Right lobe of liver (tissue), 4 donors: Measurements from ENCODE around the gene LRP2.

Source experiments
- POLR2A ChIP-seq: fragments of 450-650 bp; IDR thresholded peaks from one replicate; pipeline ENCODE4 v1.6.1; 2017; ENCODE audit warnings: antibody characterized with exemption, mild to moderate bottlenecking
- TF ChIP-seq, protein P1 (sequence below), 4 donors: fragments of 200-600 bp in 3 of 4; fragments of 450-650 bp in 1 of 4; IDR thresholded peaks; one replicate each; pipeline versions ENCODE4 v1.5.1 to v1.8.0; 2016 to 2022; ENCODE audit warnings: antibody characterized with exemption in 4 of 4, mild to moderate bottlenecking in 2 of 4
- donor health status: DM: no; HTN: no; CAD: no.
- donor health status: DM: no; HTN: no; CAD: no.
- donor health status: DM: no; HTN: yes; CAD: no.

GRCh38 chr2:169184074-169184473, 178.3 kb downstream of the LRP2 start:
- TF ChIP-seq, protein P1, sequence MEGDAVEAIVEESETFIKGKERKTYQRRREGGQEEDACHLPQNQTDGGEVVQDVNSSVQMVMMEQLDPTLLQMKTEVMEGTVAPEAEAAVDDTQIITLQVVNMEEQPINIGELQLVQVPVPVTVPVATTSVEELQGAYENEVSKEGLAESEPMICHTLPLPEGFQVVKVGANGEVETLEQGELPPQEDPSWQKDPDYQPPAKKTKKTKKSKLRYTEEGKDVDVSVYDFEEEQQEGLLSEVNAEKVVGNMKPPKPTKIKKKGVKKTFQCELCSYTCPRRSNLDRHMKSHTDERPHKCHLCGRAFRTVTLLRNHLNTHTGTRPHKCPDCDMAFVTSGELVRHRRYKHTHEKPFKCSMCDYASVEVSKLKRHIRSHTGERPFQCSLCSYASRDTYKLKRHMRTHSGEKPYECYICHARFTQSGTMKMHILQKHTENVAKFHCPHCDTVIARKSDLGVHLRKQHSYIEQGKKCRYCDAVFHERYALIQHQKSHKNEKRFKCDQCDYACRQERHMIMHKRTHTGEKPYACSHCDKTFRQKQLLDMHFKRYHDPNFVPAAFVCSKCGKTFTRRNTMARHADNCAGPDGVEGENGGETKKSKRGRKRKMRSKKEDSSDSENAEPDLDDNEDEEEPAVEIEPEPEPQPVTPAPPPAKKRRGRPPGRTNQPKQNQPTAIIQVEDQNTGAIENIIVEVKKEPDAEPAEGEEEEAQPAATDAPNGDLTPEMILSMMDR (IDR thresholded peaks at IDR 0.05) = no peak
- TF ChIP-seq POLR2A = no peak
